CD14-positive monocyte (primary cell): ENCODE data around the gene DELE1. TPM values are rescaled to one million over a fixed set of nuclear protein-coding genes. Genes with fewer than 3 reads are reported as not detected.

Source experiments
- DNase-seq, 3 donors: peaks; one replicate each; pipeline ENCODE4 v3.0.0-alpha.2; 2011 to 2022
- H2AFZ ChIP-seq: 2 replicates; pipeline ENCODE4 v1.6.0; 2012; ENCODE audit warnings: mild to moderate bottlenecking, low read depth, low read length, inconsistent platforms; ENCODE audit not compliant: insufficient read depth, poor library complexity, severe bottlenecking
- H3K27ac ChIP-seq, 2 donors: 1 replicate in 1 of 2; 2 replicates in 1 of 2; pipeline ENCODE4 v1.5.1; 2012 to 2013; ENCODE audit warnings: low read length in 2 of 2, control low read depth in 1 of 2, inconsistent platforms in 1 of 2, low read depth in 1 of 2, mild to moderate bottlenecking in 1 of 2
- H3K27me3 ChIP-seq, 2 donors: one replicate each; pipeline versions ENCODE4 v1.6.0 to v1.6.1; 2011 to 2013; ENCODE audit warnings: low read length in 2 of 2; ENCODE audit not compliant: control insufficient read depth in 2 of 2, insufficient read depth in 2 of 2
- H3K36me3 ChIP-seq, 2 donors: replicated peaks in 1 of 2; 1 replicate in 1 of 2; 2 replicates in 1 of 2; pipeline versions ENCODE4 v1.5.1 to v1.6.1; 2012 to 2013; ENCODE audit warnings: low read length in 2 of 2, control low read depth in 1 of 2, inconsistent platforms in 1 of 2, mild to moderate bottlenecking in 1 of 2; ENCODE audit not compliant: insufficient read depth in 2 of 2, control insufficient read depth in 1 of 2
- H3K4me1 ChIP-seq, 2 donors: 1 replicate in 1 of 2; 2 replicates in 1 of 2; pipeline versions ENCODE4 v1.5.1 to v1.6.1; 2012 to 2013; ENCODE audit warnings: low read length in 2 of 2, control low read depth in 1 of 2, inconsistent platforms in 1 of 2, mild to moderate bottlenecking in 1 of 2, moderate library complexity in 1 of 2; ENCODE audit not compliant: insufficient read depth in 2 of 2, control insufficient read depth in 1 of 2
- H3K4me2 ChIP-seq: replicated peaks from 2 replicates; pipeline ENCODE3; 2012; ENCODE audit warnings: low read length, moderate library complexity, mild to moderate bottlenecking; ENCODE audit not compliant: poor library complexity, severe bottlenecking; ENCODE audit errors: extremely low read depth
- H3K4me3 ChIP-seq, 3 experiments: fragments of 200-600 bp in 1 of 3; sonication (generic) in 1 of 3; replicated peaks in 1 of 3; 1 replicate in 2 of 3; 2 replicates in 1 of 3; pipeline ENCODE4 v1.5.1; 2011 to 2013; ENCODE audit warnings: low read length in 3 of 3, mild to moderate bottlenecking in 3 of 3, control low read depth in 2 of 3, low read depth in 2 of 3, inconsistent platforms in 1 of 3, moderate library complexity in 1 of 3
- H3K79me2 ChIP-seq: 2 replicates; pipeline ENCODE4 v1.6.0; 2012; ENCODE audit warnings: mild to moderate bottlenecking, control low read depth, inconsistent platforms, low read length, moderate library complexity; ENCODE audit not compliant: insufficient read depth
- H3K9ac ChIP-seq: 2 replicates; pipeline ENCODE4 v1.6.0; 2017; ENCODE audit warnings: low read length, mild to moderate bottlenecking; ENCODE audit not compliant: insufficient read depth, poor library complexity, severe bottlenecking
- H3K9me3 ChIP-seq, 2 donors: replicated peaks in 1 of 2; 1 replicate in 1 of 2; 2 replicates in 1 of 2; pipeline versions ENCODE4 v1.5.1 to v1.6.1; 2012 to 2013; ENCODE audit warnings: low read length in 2 of 2, control low read depth in 1 of 2; ENCODE audit not compliant: control insufficient read depth in 1 of 2, insufficient read depth in 1 of 2
- H4K20me1 ChIP-seq: 2 replicates; pipeline ENCODE4 v1.6.0; 2012; ENCODE audit warnings: mild to moderate bottlenecking, low read length, control low read depth, moderate library complexity; ENCODE audit not compliant: insufficient read depth
- H3K27ac Mint-ChIP-seq, 7 donors: one replicate each; pipeline ENCODE4 v1.8.0; 2020; ENCODE audit warnings: mild to moderate bottlenecking in 7 of 7, mixed read lengths in 7 of 7, moderate library complexity in 6 of 7, inconsistent platforms in 2 of 7
- H3K27me3 Mint-ChIP-seq, 3 donors: one replicate each; pipeline ENCODE4 v1.8.0; 2021 to 2022; ENCODE audit warnings: low read depth in 3 of 3, mild to moderate bottlenecking in 3 of 3, mixed read lengths in 3 of 3, moderate library complexity in 3 of 3, inconsistent platforms in 1 of 3
- H3K36me3 Mint-ChIP-seq, 2 donors: one replicate each; pipeline ENCODE4 v1.8.0; 2020; ENCODE audit warnings: mixed read lengths in 2 of 2, inconsistent platforms in 1 of 2, mild to moderate bottlenecking in 1 of 2
- H3K4me1 Mint-ChIP-seq: one replicate; pipeline ENCODE4 v1.8.0; 2020; ENCODE audit warnings: mild to moderate bottlenecking, mixed read lengths
- H3K4me3 Mint-ChIP-seq, 2 donors: one replicate each; pipeline ENCODE4 v1.8.0; 2020; ENCODE audit warnings: mild to moderate bottlenecking in 2 of 2, mixed read lengths in 2 of 2, moderate library complexity in 1 of 2
- H3K9me3 Mint-ChIP-seq, 7 donors: one replicate each; pipeline ENCODE4 v1.8.0; 2020 to 2022; ENCODE audit warnings: mixed read lengths in 7 of 7, mild to moderate bottlenecking in 6 of 7, moderate library complexity in 6 of 7, inconsistent platforms in 2 of 7
- CTCF ChIP-seq: fragments of 200-600 bp; IDR thresholded peaks from one replicate; pipeline ENCODE4 v1.8.0; 2022; ENCODE audit warnings: antibody characterized with exemption, mild to moderate bottlenecking
- WGBS: methylation state at CpG from one replicate; pipeline ENCODE4 v1.1.5; 2013; ENCODE audit warnings: missing lambda C conversion rate; ENCODE audit not compliant: insufficient coverage; 5-methylcytosine and 5-hydroxymethylcytosine counted together
- intact Hi-C, 2 donors: fragments of 100-400 bp; cut with micrococcal nuclease; formaldehyde crosslinking; loops; one replicate each; pipeline versions ENCODE4 v1.15.0 to v1.15.1; 2023
- polyA plus RNA-seq, 3 donors: library from polyadenylated mRNA; depleted of rRNA in 1 of 3; unstranded in 2 of 3; stranded (reverse) in 1 of 3; fragments of 300-500 nt in 2 of 3; fragments of >200 nt in 1 of 3; fragmentation: Illumina TruSeq in 2 of 3; gene quantifications; 1 replicate in 2 of 3; 2 replicates in 1 of 3; pipeline ENCODE4 v1.2.3, GENCODE V29; 2012 to 2021

Gene DELE1
- polyA plus RNA-seq, 3 donors: 47.3 to 140 (median 49.6) TPM

DNA sequence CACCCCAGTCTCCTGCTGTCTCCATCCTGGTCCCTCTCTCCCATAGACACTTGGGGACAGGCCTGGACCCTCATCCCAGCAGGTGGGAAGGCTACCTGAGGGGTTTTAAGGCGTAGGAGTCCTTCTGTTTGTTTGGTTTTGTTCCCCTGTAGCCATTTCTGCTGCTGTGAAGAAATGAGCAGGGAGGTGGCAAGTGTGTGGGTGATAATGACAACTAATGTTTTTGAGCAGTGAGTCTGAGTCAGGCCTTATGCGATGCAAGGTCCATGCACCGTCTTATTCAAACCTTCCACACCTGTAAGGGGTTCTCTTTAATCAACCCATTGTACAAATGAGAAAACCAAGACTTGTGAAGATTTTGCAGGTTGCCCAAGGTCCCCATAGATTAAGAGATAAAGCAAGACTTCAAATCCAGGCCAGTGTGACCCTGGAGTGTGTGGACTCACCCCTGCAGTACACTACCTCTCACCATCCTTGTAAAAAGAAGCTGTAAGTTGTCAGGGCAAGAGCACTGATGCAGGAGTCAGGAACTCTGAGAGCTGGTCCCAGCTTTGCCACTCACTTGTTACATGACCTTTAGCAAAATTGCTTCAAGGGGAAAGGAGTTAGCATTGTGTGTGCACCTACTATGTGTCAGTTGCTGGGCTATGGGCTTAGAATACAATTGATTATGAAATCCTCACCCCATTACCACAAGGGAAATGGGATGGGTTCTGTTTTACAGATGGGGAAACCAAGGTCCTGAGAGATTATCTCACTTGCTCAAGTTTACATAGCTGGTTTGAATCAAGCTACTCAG, 26.7 kb downstream of the DELE1 start:
- DNase-seq: no peak

DNA sequence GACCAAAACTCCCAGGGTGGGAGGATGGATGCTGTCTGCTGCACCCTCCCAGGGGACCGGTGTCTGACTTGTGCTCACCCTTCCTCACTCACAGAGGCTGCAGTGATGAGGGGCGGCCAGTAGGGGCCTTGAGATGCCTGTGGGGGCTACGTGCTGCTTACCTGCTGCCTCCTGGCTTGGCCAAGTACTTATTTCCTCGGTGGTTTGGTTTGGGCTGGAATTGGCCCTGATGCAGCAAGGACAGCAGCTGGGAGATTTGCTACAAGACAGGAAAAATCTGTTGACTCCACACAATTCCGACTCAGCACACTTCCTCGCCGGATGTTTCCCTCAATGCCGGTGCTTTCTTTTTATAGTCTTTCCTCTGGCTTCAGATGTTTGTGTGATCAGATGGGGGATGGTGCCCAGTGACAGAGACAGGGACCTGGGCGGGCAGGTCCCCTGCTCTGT, 27.7 kb downstream of the DELE1 start:
- no peak overlapping the region for H3K27ac ChIP-seq
- Mint-ChIP-seq H3K4me1 (peaks cover 37% of the 10 kb centered on the region), H3K36me3 (peaks cover under 1 to 8% of the 10 kb centered on the region in 2 donors), H3K9me3 (no peaks in the 10 kb centered on the region), H3K4me3 (peak overlapping the region in 1 of 2 donors; percentile 28), H3K27ac (no peak overlapping the region), H3K27me3 (peaks cover 2 to 15% (median 4%) of the 10 kb centered on the region in 3 donors)
- intact Hi-C loops: no loop called here
- H3K79me2 ChIP-seq: no peaks in the 10 kb centered on the region
- peak; percentile 31 for TF ChIP-seq CTCF
- no peak overlapping the region for H3K9ac ChIP-seq
- 65% methylated on average over 2 of the region's 9 CpGs for WGBS
- DNase-seq: no peak
- no peaks in the 10 kb centered on the region for H3K36me3 ChIP-seq
- H3K4me2 ChIP-seq: no peak overlapping the region
- H3K4me1 ChIP-seq: peaks cover 20 to 23% of the 10 kb centered on the region in 2 donors
- H2AFZ ChIP-seq: no peak overlapping the region
- no peaks in the 10 kb centered on the region for H3K9me3 ChIP-seq
- H4K20me1 ChIP-seq: no peaks in the 10 kb centered on the region
- no peak overlapping the region for H3K4me3 ChIP-seq
- H3K27me3 ChIP-seq: no peaks in the 10 kb centered on the region

More for the DNA sequence above, 26.7 kb downstream of the DELE1 start:
- Mint-ChIP-seq H3K36me3 (peaks cover 0 to 6% of the 10 kb centered on the region in 2 donors), H3K4me3 (no peak overlapping the region), H3K27ac (peak overlapping the region in 2 of 7 donors; percentile 11 to 49), H3K9me3 (no peaks in the 10 kb centered on the region), H3K4me1 (peaks cover 47% of the 10 kb centered on the region), H3K27me3 (peaks cover 2 to 13% (median 4%) of the 10 kb centered on the region in 3 donors)
- no peaks in the 10 kb centered on the region for H3K36me3 ChIP-seq
- TF ChIP-seq CTCF: no peak
- intact Hi-C loops: no loop called here
- H2AFZ ChIP-seq: no peak overlapping the region
- peaks cover 29 to 33% of the 10 kb centered on the region in 2 donors for H3K4me1 ChIP-seq
- no CpG with 5 or more reads among the region's 3 CpGs for WGBS
- H4K20me1 ChIP-seq: no peaks in the 10 kb centered on the region
- H3K79me2 ChIP-seq: no peaks in the 10 kb centered on the region
- no peak overlapping the region for H3K4me3 ChIP-seq
- no peaks in the 10 kb centered on the region for H3K27me3 ChIP-seq
- no peak overlapping the region for H3K27ac ChIP-seq
- H3K4me2 ChIP-seq: no peak overlapping the region
- H3K9ac ChIP-seq: no peak overlapping the region
- H3K9me3 ChIP-seq: no peaks in the 10 kb centered on the region
